Testis (tissue), 3 donors: Measurements from ENCODE around the gene MIEN1. TPM values are rescaled to one million over a fixed set of nuclear protein-coding genes. Genes with fewer than 3 reads are reported as not detected.

Experiments
- DNase-seq: peaks from one replicate; pipeline ENCODE4 v3.0.0-alpha.2; 2019
- H3K27ac ChIP-seq, 2 donors: fragments of 200-600 bp; sonication (generic); one replicate each; pipeline ENCODE4 v1.5.1; 2019
- H3K27me3 ChIP-seq: fragments of 200-600 bp; sonication (generic); one replicate; pipeline ENCODE4 v1.5.1; 2019
- H3K36me3 ChIP-seq: fragments of 200-600 bp; sonication (generic); one replicate; pipeline ENCODE4 v1.5.1; 2017; ENCODE audit warnings: low read depth; ENCODE audit errors: missing control alignments
- H3K4me1 ChIP-seq: fragments of 200-600 bp; sonication (generic); one replicate; pipeline ENCODE4 v1.5.1; 2019
- H3K4me3 ChIP-seq, 2 donors: fragments of 200-600 bp; sonication (generic); one replicate each; pipeline ENCODE4 v1.5.1; 2017 to 2019
- H3K9me3 ChIP-seq: fragments of 200-600 bp; sonication (generic); one replicate; pipeline ENCODE4 v1.5.1; 2017
- POLR2A ChIP-seq: fragments of 450-650 bp; IDR thresholded peaks from one replicate; pipeline ENCODE4 v1.6.1; 2017; ENCODE audit warnings: antibody characterized with exemption, mild to moderate bottlenecking, moderate library complexity
- WGBS, 2 donors: methylation state at CpG; one replicate each; pipeline ENCODE4 v1.1.5; 2018; 5-methylcytosine and 5-hydroxymethylcytosine counted together
- intact Hi-C: fragments of 100-400 bp; cut with DNase I; formaldehyde crosslinking; loops from one replicate; pipeline ENCODE4 v1.15.1; 2023; ENCODE audit warnings: low total_unique reads
- polyA plus RNA-seq: library from polyadenylated mRNA; stranded (reverse); fragments of 350-450 nt; fragmentation: Illumina TruSeq; extraction: RNeasy Lipid Tissue Mini Kit (QIAGEN cat#74804); gene quantifications from one replicate; pipeline ENCODE4 v1.2.3, GENCODE V29; 2014; ENCODE audit warnings: low read depth, low replicate concordance; ENCODE audit not compliant: insufficient read depth
- total RNA-seq, 2 donors: library from RNA; depleted of rRNA; stranded (reverse); fragments of >200 nt; gene quantifications; one replicate each; pipeline ENCODE4 v1.2.3, GENCODE V29; 2016
- TF ChIP-seq, protein P1 (sequence below), 3 experiments: fragments of 450-650 bp in 2 of 3; fragments of 200-600 bp in 1 of 3; sonication (generic) in 1 of 3; IDR thresholded peaks; one replicate each; pipeline ENCODE4 v1.5.1; 2016 to 2019; ENCODE audit warnings: antibody characterized with exemption in 3 of 3, mild to moderate bottlenecking in 2 of 3, moderate library complexity in 1 of 3

Gene MIEN1
- total and polyA plus RNA-seq, 3 donors from 2014 or later, result 47.9 to 89.1 (median 53.1) TPM

DNA sequence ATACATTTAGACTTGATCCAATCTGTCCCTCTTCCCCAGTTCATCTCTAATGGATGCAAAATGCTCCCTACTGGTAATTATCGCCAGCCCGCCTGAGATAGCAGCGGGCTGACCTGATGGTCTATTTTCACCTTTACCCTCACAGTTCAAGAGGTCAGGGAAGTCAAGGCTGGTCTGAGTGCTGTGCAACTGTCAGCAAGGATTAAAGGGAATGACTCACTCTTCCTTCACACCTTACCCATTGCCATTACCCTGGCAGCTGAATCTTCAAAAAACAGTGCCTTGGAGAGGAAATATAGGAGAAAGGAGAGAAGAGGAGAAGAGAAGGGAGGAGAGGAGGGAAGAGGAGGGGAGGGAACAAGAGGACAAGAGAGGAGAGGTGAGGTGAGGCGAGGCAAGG is 43.7 kb upstream of the MIEN1 start:
- Histone ChIP-seq H3K27ac (no peak overlapping the region), H3K36me3 (no peaks in the 10 kb centered on the region), H3K4me1 (no peaks in the 10 kb centered on the region), H3K4me3 (no peak overlapping the region), H3K27me3 (no peaks in the 10 kb centered on the region), H3K9me3 (no peaks in the 10 kb centered on the region)
- no peak for DNase-seq
- intact Hi-C loops, result no loop called here
- 87 to 96% methylated on average over 4 of the region's 4 CpGs for WGBS, 2 donors
- no peak for TF ChIP-seq POLR2A
- TF ChIP-seq, protein P1, sequence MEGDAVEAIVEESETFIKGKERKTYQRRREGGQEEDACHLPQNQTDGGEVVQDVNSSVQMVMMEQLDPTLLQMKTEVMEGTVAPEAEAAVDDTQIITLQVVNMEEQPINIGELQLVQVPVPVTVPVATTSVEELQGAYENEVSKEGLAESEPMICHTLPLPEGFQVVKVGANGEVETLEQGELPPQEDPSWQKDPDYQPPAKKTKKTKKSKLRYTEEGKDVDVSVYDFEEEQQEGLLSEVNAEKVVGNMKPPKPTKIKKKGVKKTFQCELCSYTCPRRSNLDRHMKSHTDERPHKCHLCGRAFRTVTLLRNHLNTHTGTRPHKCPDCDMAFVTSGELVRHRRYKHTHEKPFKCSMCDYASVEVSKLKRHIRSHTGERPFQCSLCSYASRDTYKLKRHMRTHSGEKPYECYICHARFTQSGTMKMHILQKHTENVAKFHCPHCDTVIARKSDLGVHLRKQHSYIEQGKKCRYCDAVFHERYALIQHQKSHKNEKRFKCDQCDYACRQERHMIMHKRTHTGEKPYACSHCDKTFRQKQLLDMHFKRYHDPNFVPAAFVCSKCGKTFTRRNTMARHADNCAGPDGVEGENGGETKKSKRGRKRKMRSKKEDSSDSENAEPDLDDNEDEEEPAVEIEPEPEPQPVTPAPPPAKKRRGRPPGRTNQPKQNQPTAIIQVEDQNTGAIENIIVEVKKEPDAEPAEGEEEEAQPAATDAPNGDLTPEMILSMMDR (IDR thresholded peaks at IDR 0.05), result no peak

DNA sequence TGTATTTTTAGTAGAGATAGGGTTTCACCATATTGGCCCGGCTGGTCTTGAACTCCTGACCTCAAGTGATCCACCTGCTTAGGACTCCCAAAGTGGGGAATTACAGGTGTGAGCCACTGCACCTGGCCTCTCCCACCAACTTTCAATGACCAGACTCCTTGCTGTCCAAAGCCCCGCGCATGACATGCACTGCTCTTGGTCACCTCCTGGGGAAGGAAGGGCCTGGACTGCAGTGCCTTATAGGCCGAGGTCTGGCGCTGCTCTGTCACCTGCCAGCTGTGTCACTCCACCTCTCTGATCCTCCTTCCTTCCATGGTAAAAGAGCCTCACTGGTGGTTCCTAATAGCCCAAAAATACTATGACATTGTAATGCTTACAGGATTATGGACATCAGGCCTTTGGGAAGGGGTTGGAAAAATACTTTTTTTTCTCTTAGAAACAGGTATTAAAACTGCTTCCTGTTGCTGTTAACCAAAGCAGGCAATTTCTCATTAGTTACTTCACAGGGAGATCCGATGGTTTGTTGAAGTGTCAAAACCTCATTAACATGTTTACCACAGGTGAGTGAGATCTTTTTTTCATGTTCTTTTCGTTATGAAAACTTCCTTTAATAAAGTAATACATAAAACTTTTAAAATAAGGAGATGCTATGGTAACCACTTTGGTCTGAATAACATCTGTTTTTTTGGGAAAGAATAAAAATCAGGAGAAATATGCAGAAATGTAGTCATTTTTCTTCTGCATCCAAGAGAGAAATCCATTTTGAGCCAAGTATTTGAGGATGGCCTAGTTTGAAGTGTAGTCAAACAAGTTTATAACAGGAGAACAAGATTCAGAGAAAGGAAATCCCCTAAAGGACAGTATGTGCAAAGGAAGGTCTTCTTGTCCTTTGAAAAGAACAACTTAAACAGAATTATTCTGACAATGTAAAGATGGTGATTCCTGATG is 42.9 kb upstream of the MIEN1 start:
- no peak overlapping the region for H3K4me3 ChIP-seq
- no peaks in the 10 kb centered on the region for H3K27me3 ChIP-seq
- H3K9me3 ChIP-seq, result no peaks in the 10 kb centered on the region
- WGBS, 2 donors, result 90 to 92% methylated on average over 7 of the region's 7 CpGs
- no peaks in the 10 kb centered on the region for H3K4me1 ChIP-seq
- no peak for TF ChIP-seq POLR2A
- TF ChIP-seq, protein P1 (IDR thresholded peaks at IDR 0.05), result no peak
- DNase-seq, result no peak
- no peaks in the 10 kb centered on the region for H3K36me3 ChIP-seq
- intact Hi-C loops, result no loop called here
- H3K27ac ChIP-seq, result no peak overlapping the region

DNA sequence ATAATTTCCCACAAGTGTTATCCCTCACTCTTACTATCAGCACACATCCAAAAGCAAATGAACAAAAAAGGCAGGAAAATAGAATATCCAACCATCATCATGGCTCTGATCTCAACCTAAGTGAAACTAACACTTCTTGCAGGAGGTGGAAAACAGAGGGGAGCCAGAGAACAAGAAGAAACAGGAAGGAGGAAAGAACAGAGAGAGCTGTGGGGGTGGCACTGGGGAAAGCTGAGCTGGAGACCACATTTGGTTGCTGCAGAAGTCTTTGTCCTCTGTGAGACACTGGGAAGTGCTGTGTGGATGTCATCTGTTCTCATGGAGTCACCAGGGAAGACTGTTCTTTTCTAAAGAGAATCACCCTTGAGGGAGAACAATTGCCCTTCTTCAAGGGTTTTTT is 42.1 kb upstream of the MIEN1 start:
- DNase-seq, result no peak
- Histone ChIP-seq H3K4me3 (no peak overlapping the region), H3K9me3 (no peaks in the 10 kb centered on the region), H3K27me3 (no peaks in the 10 kb centered on the region), H3K27ac (no peak overlapping the region), H3K36me3 (no peaks in the 10 kb centered on the region), H3K4me1 (no peaks in the 10 kb centered on the region)
- TF ChIP-seq, protein P1 (IDR thresholded peaks at IDR 0.05), result no peak
- TF ChIP-seq POLR2A, result no peak
- intact Hi-C loops, result no loop called here

DNA sequence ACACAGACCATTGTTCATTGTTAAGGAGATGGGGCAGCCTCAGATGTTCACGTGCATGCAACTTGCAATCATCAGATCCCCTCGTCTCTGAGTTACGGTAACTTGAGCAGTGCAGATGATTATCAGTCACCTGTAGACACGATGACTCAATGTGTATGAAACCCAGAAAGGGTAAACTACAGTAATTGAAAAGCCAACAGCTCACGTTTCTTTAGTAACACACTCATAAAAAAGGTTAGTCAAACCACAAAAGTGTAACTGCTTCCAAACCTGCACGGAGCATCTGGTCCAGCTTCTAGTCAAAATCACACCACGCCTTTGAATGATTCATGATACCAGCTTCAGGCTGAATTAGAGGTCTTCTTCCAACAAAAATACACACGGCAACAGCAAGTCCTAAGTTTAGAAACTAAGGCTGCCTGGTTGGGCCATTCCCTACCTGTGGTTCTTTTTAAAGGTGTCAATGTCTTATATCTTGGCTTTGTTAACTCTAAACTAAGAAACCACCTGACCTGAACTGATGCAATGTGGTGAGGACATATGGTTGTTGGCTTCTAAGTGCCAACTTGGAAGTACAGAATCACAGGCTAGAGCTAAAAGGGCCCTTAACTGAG is 39.7 kb upstream of the MIEN1 start:
- WGBS, 2 donors, result 80% methylated on average over 8 of the region's 8 CpGs
- no peaks in the 10 kb centered on the region for H3K4me1 ChIP-seq
- no peaks in the 10 kb centered on the region for H3K9me3 ChIP-seq
- TF ChIP-seq, protein P1 (IDR thresholded peaks at IDR 0.05), result no peak
- TF ChIP-seq POLR2A, result no peak
- H3K4me3 ChIP-seq, result no peak overlapping the region
- intact Hi-C loops, result no loop called here
- no peaks in the 10 kb centered on the region for H3K27me3 ChIP-seq
- no peaks in the 10 kb centered on the region for H3K36me3 ChIP-seq
- DNase-seq, result no peak
- H3K27ac ChIP-seq, result no peak overlapping the region
